ENCODE data around the gene PITPNM1.

- TF ChIP-seq CTCF (conservative IDR thresholded peaks at IDR 0.05; ENCODE audit: low read length) (no peak), EZH2phosphoT487 (IDR thresholded peaks at IDR 0.05; ENCODE audit: borderline replicate concordance) (no peak)
These were observed 34.4 kb upstream of the PITPNM1 start for GRCh38 chr11:67539550-67539949.

All from Loucy (cell line).